ENCODE measurements around the gene LANCL3.

The LANCL3 gene

DNA sequence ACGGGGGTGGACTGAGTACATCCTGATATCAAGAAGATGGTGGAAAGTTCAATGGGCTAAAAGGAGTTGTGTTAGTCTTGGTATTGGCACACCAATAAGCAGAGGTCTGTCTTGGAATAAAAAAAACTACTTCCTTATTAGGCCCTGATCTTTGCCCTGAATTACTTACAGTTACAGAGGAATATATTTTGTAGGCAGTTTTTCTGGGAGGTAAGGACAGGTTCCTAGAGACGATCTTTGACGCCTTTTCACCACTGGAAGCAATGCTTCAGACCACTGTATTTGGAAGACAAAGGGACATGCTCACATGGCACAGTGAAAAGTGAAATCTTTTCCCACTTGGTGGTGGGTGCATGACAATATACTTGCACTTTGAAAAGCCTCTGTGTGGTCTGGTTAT is 113.5 kb downstream of the LANCL3 start:
- DNase-seq: no peak

DNA sequence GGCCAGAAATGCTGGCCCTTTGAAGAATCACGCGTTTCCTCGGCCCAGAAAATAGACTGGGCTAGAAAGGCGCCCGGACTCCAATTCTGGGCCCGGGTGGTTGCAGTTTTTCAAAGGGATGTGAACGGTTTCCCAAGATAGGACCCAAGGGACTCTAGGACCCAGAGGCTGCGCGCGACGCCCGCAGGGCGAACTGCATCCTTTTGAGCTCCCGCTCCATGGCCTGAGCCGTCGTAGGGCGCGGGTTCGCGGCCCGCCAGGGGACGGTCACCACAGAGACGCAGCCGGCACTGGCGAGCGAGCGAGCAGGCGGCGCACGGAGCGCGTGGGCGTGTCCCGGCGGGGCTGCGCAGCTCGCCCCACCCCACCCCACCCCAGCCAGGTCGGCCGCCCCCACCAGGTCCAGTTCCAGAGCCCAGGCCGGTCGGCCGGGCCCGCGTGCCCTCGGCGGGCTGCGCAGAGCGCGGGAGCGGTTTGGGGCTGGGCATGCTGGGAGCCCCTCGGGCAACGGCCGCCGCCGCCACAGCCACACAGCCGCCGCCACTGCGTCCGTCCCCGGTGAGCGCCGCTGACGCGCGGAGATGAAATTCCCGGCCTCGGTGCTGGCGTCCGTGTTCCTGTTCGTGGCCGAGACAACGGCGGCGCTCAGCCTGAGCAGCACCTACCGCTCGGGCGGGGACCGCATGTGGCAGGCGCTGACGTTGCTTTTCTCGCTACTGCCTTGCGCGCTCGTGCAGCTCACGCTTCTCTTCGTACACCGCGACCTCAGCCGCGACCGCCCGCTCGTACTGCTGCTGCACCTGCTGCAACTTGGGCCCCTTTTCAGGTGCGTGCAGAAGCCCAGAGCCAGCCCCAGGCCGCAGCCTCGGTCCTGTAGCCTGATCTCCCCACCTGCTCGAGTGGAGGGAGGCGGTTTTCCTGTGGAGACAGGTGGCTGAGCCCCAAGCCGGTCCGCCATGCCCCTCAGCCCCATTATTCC is 114.2 kb downstream of the LANCL3 start, which contains the start of gene XK:
XK (plus strand) TSS at position 411 of the 979 bp plus-strand sequence; CDS start at position 582, 171 bp downstream.
- DNase-seq: peak; percentile 38

DNA sequence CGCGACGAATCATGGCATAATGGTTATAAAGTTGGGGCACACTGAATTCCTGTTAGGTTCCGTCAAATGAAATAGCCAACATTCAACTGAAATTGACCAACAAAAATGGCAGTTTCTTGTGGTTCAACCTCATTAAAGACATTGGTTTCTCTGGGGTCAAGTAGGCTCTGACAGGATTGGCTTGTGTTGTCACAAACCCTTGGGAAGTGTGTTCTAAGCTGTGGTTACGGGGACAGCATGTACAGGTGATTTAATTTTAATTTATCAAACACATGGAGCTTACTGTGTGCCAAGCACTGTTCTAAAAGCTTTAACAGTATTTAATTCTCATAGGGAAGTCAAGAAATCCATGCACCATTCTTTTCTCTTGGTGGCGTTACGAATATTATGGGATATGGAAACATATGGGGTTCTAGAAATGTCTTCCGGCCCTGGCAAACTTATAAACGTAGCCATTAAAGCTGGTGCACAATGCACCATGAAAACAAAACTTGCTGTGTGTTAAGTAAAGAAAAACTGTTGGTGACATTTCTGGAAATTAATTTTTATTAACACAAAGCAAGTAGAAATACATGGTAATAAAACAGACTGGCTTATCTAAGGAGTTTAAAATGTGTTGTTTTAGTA is 115.0 kb downstream of the LANCL3 start:
- DNase-seq: no peak

DNA sequence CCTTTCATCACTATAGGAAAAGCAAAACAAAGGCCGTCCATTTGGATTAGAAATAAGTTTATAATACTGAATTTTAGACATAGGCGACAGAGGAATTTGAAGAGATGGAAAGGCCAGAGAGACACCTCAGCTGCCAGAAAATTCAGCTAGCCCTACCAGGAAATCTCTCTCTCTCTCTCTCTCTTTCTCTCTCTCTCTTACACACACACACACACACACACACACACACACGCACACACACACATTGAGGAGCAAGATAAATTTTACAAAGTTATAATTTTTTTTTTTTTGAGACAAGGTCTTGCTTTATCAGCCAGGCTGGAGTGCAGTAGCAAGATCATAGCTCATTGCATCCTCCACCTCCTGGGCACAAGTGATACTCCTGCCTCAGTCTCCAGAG is 115.5 kb downstream of the LANCL3 start:
- no peak for DNase-seq

DNA sequence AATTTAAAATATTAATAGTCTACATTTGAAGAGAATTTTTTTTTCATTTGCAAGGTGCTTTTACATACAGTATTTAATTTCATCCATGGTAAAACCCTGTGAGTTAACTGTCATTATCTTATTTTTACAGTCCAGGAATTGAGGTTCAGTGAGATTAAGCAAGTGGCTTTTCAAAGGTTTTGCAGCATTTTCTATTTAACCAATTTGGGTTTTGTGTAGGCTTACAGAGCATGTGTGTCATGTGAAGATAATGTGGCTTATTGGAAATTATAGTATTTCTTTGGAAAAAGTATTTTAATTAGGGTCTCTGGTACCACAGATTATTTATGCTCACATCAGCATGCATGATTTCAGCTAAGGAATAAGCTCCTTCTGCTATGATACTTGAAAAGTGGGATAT is 118.7 kb downstream of the LANCL3 start:
- DNase-seq: no peak

DNA sequence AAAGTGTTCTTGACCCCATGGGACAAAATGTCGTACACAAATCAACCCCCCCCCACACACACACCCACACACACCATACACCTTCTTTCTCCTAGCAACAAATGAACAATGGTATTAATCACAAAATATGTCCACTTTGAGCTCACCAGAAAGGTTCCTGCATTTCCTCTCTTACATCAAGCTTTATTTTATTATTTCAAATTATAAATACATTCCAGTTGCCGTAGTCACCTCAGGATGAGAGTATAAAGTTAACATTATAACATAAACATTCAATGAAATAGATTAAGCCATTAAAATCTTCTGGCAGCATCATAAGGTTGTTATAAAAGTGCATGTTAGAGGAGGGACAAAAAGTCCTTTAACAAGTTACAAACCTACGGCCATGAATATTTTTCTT is 121.5 kb downstream of the LANCL3 start:
- DNase-seq: no peak

DNA sequence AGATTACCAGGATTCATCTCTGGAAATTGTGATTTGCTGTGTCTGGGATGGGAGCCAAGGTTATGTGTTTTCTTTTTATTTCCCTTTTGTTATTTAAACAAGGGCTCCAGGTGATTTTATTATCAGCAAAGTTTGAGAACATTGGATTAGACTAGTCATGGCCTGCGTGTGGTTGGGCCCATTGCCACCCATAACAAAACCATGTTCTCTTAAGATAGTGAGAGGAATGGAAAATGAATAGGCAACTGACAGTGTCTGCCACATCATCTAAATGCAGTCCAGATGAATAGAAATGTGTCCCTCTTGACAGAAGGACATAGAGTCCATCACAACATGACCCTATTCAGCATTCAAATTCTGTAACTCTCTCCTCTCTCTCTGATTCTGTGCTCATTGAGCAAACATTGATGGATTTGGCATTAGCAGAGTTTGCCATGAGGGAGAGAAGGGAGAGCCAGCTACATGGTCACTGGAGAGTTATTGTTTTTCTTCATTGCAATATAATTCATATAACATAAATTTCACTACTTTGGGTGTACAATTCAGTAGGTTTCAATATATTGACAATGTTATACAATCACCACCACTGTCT is 125.8 kb downstream of the LANCL3 start:
- DNase-seq: no peak

DNA sequence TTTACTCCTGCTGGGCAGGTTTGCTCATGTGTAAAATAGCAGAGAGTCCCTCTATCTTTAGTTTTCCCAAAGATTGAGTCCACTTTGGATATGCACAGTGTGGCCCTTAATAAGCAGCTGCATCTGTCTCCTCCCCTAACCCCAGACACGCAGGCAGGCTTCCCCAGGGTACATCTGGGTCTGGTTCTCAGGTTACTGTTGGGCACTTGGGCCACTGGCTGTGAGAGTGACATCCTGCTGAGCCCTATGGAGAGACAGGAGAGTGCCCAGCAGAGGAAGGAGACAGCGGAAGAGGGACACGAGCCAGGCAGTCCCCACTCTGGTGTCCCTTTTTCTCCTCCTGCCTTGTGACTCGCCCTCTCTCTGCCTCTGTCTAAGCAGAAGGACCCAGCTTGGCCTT is 130.1 kb downstream of the LANCL3 start:
- DNase-seq: no peak

DNA sequence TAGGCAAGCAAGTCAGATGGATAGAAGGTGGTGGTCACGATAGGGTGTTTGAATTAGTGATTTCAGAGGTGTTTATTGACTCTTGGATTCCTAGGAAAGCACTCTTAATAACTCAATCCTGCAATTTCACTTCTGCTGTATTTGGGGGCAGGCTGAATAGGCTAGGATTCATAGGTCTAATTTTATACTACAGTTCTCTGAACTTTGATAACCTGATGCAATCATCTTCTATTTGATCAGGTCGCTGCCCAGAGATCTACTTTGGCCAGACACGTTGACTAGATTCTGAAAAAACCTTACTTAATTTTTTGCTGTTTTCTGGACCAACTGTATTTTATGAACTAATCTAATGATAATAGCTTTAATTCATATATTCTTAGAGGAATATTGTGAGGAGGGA is 140.5 kb downstream of the LANCL3 start:
- DNase-seq: no peak

DNA sequence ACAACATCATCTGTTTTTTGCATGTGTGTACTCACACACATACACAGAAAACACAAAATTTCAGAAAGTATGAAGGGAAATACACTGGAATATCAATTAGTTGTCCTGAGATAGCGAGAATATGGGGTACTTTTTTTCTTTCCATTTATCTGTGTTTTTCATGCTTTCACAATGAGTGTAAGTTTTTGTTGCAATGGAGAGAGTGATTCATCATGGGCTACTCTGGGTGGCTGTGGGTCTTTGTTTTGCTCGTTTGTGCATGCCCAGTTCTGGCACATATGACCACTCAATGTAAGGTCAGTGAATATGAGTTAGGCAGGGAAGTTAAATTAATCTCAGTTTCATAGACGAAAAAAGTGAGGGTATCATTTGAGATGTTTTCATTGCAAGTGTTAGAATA is 141.0 kb downstream of the LANCL3 start:
- no peak for DNase-seq

DNA sequence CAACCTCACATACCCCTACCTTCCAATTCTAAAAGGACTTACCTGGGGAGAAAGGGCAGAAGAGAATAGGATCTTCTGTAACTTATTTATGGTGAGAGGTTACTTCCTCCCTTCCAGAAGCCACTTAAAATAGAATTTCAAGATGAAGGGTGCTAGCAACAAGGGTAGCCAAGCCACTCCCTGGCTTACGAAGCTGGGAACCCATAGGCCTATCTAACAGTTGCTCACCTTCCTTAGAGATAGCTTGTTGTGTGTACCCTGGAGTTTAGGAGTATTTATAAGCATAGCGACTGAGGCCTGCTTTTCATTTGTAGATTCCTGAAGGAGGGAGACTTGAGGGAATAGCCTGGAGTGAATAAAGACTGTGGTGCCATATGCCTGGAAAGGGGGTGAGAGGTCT is 143.0 kb downstream of the LANCL3 start:
- DNase-seq: no peak

DNA sequence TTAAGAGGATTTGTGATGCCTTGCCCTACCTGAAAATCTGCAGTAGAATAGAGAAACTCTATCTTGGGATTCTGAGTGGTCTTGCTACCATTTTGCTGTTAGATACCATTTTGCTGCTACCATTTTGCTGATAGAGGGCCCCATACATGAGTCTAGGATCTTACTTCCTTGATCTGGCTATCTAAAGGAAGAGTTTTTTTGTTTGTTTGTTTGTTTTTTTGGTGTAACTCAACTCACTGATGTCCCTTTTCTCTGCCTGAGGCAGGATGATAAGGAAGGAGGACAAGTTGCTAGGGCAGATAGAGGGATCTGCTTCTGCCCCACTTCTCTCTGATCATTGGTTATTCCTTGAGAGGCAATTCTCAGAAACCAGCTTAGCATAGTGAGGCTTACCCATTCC is 145.1 kb downstream of the LANCL3 start:
- no peak for DNase-seq

DNA sequence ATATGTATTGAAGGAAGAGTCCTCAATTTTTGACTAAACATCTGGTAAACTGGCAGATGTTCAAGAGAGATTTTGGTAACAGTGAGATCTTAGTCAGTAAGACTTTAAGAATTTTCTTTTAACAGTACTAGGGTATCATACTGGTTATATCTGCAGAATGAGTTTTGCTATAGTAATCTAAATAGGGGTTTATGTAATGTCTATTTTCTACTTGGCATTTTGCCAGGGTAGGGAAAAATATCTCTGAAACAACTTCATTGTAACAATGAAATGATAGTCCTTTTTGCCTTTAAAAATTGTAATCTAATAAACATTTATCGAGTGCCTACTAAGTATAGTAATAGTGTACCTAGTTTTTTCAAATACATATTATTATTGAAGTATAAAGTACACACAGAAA is 146.2 kb downstream of the LANCL3 start:
- DNase-seq: no peak

DNA sequence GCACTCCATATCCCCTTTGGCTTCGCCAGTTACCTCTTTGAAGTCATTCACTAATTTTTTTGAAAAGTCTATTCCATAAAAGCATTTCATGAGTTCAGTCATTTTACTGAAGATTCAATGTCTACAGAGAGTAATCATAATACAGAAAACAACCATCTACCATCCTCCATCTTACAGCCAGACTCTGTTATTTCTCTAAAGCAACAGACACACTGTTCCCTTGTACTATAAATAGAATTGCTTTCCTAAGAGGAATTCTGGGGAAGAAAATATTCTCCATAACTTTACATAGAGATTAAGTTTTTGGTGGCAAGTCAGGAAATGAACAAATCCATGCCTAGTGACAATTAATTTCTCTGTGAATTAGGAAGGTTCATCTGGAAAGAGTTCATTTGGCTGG is 151.1 kb downstream of the LANCL3 start:
- no peak for DNase-seq

DNA sequence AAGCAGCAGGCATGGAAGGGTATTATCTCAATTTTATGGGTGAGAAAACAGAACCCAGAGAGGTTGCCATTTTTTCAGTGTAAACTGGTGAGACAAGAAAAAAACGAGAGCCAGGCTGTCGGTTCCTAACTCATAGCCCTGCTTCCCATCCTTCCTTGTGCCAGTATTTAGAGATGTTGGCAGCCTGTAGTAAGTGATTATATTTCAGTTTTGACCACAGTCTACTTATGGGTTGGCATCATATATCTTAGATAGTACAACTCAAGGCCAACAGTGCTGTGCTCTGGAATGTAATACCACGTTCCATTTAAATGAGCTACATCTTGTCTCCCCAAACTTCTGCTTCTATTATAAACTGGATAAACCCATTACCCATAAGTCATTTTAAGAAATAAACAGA is 154.9 kb downstream of the LANCL3 start:
- no peak for DNase-seq

Data from NCI-H1092 (cell line).